GM12872 (cell line): ENCODE data around the gene SDSL.

Experiments
- TF ChIP-seq, protein P1 (sequence below): IDR thresholded peaks from 3 replicates; pipeline ENCODE4 v1.5.1; 2011; ENCODE audit warnings: low read depth, mild to moderate bottlenecking, low read length, moderate library complexity; ENCODE audit not compliant: insufficient read depth

Gene SDSL

GRCh38 chr12:113485330-113485729, 63.1 kb downstream of the SDSL start:
- TF ChIP-seq, protein P1, sequence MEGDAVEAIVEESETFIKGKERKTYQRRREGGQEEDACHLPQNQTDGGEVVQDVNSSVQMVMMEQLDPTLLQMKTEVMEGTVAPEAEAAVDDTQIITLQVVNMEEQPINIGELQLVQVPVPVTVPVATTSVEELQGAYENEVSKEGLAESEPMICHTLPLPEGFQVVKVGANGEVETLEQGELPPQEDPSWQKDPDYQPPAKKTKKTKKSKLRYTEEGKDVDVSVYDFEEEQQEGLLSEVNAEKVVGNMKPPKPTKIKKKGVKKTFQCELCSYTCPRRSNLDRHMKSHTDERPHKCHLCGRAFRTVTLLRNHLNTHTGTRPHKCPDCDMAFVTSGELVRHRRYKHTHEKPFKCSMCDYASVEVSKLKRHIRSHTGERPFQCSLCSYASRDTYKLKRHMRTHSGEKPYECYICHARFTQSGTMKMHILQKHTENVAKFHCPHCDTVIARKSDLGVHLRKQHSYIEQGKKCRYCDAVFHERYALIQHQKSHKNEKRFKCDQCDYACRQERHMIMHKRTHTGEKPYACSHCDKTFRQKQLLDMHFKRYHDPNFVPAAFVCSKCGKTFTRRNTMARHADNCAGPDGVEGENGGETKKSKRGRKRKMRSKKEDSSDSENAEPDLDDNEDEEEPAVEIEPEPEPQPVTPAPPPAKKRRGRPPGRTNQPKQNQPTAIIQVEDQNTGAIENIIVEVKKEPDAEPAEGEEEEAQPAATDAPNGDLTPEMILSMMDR = no peak

DNA sequence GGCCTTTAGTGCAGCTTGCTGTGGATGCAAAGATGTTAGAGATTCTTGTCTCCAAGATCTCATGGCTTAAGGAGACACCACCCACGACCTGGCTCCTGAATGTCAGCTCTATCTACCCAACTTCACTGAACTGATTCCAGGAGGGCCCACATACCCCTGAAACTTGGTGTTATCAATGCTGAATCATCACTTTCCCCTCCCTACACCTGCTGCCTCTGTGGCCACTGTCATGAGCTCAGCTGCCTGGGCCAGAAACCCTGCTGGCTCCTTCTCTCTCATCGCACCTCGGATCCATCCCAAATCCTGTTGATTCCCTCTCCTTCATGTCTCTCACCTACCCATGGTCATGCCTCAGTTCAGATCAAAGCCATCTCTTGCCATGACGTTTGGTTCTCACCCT, 64.5 kb downstream of the SDSL start:
- TF ChIP-seq, protein P1 = no peak
